Activated naive CD4-positive, alpha-beta T cell (primary cell): ENCODE results near the gene APOC1.

Experiments
- DNase-seq, 4 experiments: peaks; one replicate each; lab custom pipeline; 2025; lab: John Stamatoyannopoulos, UW

Gene APOC1

GRCh38 chr19:44955505-44956439, 41.4 kb downstream of the APOC1 start:
- DNase-seq, result no peak

GRCh38 chr19:44957526-44957925, 43.1 kb downstream of the APOC1 start:
- no peak for DNase-seq

- DNase-seq, result no peak
Observed at GRCh38 chr19:44958090-44958489, 43.7 kb downstream of the APOC1 start.

GRCh38 chr19:44959691-44960090, 45.3 kb downstream of the APOC1 start:
- no peak for DNase-seq

- DNase-seq, result no peak
Observed at GRCh38 chr19:44960906-44961728, 46.7 kb downstream of the APOC1 start.

GRCh38 chr19:44961821-44962220, 47.4 kb downstream of the APOC1 start:
- DNase-seq, result no peak

GRCh38 chr19:44968118-44968517, 53.7 kb downstream of the APOC1 start:
- DNase-seq, result no peak

GRCh38 chr19:44968670-44969069, 54.3 kb downstream of the APOC1 start:
- DNase-seq, result no peak
